Lung (tissue), 12 donors: Measurements from ENCODE around the gene SYTL2. TPM values are rescaled to one million over a fixed set of nuclear protein-coding genes. Genes with fewer than 3 reads are reported as not detected.

Experiments used
- ATAC-seq: fragments of 200-7000 bp; cut with Tn5 transposase; one replicate; pipeline ENCODE4 v1.9.1; 2020; ENCODE audit warnings: moderate number of reproducible peaks; ENCODE audit not compliant: insufficient read depth, low FRiP score
- DNase-seq, 3 donors: peaks; one replicate each; pipeline ENCODE4 v3.0.0-alpha.2; 2013 to 2017
- H3K27ac ChIP-seq, 2 donors: one replicate each; pipeline ENCODE4 v1.5.1; 2013; ENCODE audit warnings: mild to moderate bottlenecking in 2 of 2, moderate library complexity in 2 of 2, control low read depth in 1 of 2, inconsistent platforms in 1 of 2, low read depth in 1 of 2, low read length in 1 of 2
- H3K27me3 ChIP-seq, 3 donors: one replicate each; pipeline ENCODE4 v1.5.1; 2013; ENCODE audit warnings: low read length in 2 of 3; ENCODE audit not compliant: control insufficient read depth in 3 of 3, insufficient read depth in 3 of 3
- H3K36me3 ChIP-seq, 4 donors: one replicate each; pipeline ENCODE4 v1.5.1; 2013; ENCODE audit warnings: low read length in 4 of 4, mild to moderate bottlenecking in 1 of 4, moderate library complexity in 1 of 4; ENCODE audit not compliant: control insufficient read depth in 4 of 4, insufficient read depth in 4 of 4
- H3K4me1 ChIP-seq, 5 donors: one replicate each; pipeline ENCODE4 v1.5.1; 2013; ENCODE audit warnings: low read length in 5 of 5, mild to moderate bottlenecking in 2 of 5, moderate library complexity in 1 of 5; ENCODE audit not compliant: control insufficient read depth in 5 of 5, insufficient read depth in 5 of 5
- H3K4me3 ChIP-seq: one replicate; pipeline ENCODE4 v1.5.1; 2013; ENCODE audit warnings: mild to moderate bottlenecking, control low read depth, moderate library complexity
- H3K9ac ChIP-seq, 2 donors: one replicate each; pipeline ENCODE4 v1.5.1; 2013; ENCODE audit warnings: low read length in 2 of 2, control low read depth in 1 of 2; ENCODE audit not compliant: insufficient read depth in 1 of 2
- H3K9me3 ChIP-seq, 4 donors: one replicate each; pipeline ENCODE4 v1.5.1; 2013; ENCODE audit warnings: low read length in 3 of 4, mild to moderate bottlenecking in 1 of 4, moderate library complexity in 1 of 4; ENCODE audit not compliant: control insufficient read depth in 4 of 4, insufficient read depth in 3 of 4
- WGBS, 2 donors: extraction: QIAGEN DNeasy Blood & Tissue Kit; methylation state at CpG; one replicate each; pipeline ENCODE4 v1.1.7; 2013; 5-methylcytosine and 5-hydroxymethylcytosine counted together
- polyA plus RNA-seq, 2 donors: library from polyadenylated mRNA; stranded (reverse); fragments of 200-250 nt; gene quantifications; one replicate each; pipeline ENCODE4 v1.2.1, GENCODE V29; 2013
- total RNA-seq, 2 donors: library from RNA; depleted of rRNA in 1 of 2; stranded (reverse); fragments of >200 nt in 1 of 2; gene quantifications; one replicate each; pipeline ENCODE4 v1.2.1, GENCODE V29; 2014 to 2021
- TF ChIP-seq, protein P1 (sequence below): IDR thresholded peaks from 2 replicates; pipeline ENCODE4 v1.5.1; 2012; ENCODE audit warnings: mild to moderate bottlenecking; ENCODE audit errors: control extremely low read depth, extremely low read depth
- donor health status: control.
- donor health status: control.
- donor health status: Bipolar disorder and iron deficiency.
- donor health status: healthy.
- donor health status: DM: yes; HTN: yes; CAD: no.

The SYTL2 gene
- total and polyA plus RNA-seq, 4 donors, result 6.7 to 39.0 (median 16.5) TPM

DNA sequence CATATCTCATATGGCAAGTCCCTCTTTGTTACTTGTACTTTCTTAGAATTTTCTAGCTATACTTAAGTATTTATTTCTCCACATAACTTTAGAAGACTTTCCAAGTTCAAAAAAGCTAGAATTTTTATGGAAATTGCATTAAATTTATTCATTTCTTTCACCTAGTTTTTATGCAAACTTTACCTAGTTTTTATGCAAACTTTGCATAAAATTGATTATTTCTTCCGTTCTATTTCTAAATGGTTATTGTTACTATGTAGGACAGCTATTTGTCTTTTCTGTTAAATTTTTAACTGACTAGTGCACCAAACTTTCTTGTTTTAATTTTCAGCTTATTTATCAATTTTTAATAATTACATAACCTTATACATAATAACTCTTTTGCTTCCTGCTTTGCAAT is 142.8 kb downstream of the SYTL2 start:
- Histone ChIP-seq H3K9ac (no peak overlapping the region), H3K27me3 (no peaks in the 10 kb centered on the region), H3K4me1 (peaks cover 0 to 4% (median 0%) of the 10 kb centered on the region in 5 donors), H3K36me3 (peaks cover 0 to 11% (median 2%) of the 10 kb centered on the region in 4 donors), H3K9me3 (no peaks in the 10 kb centered on the region), H3K27ac (no peak overlapping the region), H3K4me3 (no peak overlapping the region)
- WGBS, 2 donors, result 95% methylated on average over 1 of the region's 1 CpG
- no peak for ATAC-seq
- DNase-seq, result no peak
- TF ChIP-seq, protein P1, sequence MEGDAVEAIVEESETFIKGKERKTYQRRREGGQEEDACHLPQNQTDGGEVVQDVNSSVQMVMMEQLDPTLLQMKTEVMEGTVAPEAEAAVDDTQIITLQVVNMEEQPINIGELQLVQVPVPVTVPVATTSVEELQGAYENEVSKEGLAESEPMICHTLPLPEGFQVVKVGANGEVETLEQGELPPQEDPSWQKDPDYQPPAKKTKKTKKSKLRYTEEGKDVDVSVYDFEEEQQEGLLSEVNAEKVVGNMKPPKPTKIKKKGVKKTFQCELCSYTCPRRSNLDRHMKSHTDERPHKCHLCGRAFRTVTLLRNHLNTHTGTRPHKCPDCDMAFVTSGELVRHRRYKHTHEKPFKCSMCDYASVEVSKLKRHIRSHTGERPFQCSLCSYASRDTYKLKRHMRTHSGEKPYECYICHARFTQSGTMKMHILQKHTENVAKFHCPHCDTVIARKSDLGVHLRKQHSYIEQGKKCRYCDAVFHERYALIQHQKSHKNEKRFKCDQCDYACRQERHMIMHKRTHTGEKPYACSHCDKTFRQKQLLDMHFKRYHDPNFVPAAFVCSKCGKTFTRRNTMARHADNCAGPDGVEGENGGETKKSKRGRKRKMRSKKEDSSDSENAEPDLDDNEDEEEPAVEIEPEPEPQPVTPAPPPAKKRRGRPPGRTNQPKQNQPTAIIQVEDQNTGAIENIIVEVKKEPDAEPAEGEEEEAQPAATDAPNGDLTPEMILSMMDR, result no peak

DNA sequence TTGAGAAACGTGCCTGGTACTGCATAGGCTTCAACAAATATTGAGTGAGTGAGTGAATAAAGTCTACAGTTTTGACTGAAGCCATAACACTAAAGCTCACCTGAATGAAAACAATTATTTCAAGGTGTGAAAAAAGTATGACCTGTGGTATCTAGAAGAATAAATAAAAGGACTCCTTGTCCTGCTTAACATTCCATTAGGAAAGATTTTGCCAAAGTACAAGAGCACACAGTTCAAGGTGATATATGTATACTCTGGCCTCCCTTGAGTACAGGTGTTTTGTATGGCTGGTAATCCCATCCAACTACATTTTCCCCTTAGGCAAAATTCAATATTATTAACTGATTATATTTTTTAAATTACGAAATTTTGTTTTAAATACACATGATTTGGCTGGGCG is 144.3 kb downstream of the SYTL2 start:
- ATAC-seq (no peak), DNase-seq (no peak)
- no peak overlapping the region for H3K9ac ChIP-seq
- no peaks in the 10 kb centered on the region for H3K27me3 ChIP-seq
- H3K36me3 ChIP-seq, result peaks cover 0 to 13% (median 7%) of the 10 kb centered on the region in 4 donors
- TF ChIP-seq, protein P1, result no peak
- no peak overlapping the region for H3K4me3 ChIP-seq
- H3K4me1 ChIP-seq, result peaks cover 0 to 9% (median 0%) of the 10 kb centered on the region in 5 donors
- WGBS, 2 donors, result 73 to 88% methylated on average over 3 of the region's 3 CpGs
- H3K9me3 ChIP-seq, result no peaks in the 10 kb centered on the region
- no peak overlapping the region for H3K27ac ChIP-seq

DNA sequence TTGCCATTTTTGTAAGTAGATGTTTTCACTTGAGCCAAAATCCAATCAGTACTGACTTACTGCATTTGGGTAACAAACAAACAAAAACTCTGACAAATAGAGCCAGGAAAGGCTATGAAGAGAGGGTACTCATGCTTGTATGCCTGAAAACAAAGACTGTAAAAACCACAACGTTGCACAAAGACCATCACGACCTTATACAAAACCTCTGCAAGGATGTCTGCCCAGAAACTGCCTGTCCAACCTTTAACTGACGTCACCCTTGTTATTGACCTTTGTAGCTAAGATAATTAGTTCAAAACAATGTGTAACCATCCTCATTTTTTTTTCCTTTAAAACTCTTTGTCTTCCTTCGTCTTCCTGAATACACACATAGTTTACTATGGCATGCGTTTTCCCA is 145.2 kb downstream of the SYTL2 start:
- TF ChIP-seq, protein P1, result no peak
- Histone ChIP-seq H3K27ac (no peak overlapping the region), H3K9ac (no peak overlapping the region), H3K9me3 (no peaks in the 10 kb centered on the region), H3K4me1 (peaks cover 0 to 18% (median 3%) of the 10 kb centered on the region in 5 donors), H3K4me3 (no peak overlapping the region), H3K27me3 (no peaks in the 10 kb centered on the region), H3K36me3 (peaks cover 0 to 15% (median 7%) of the 10 kb centered on the region in 4 donors)
- ATAC-seq (no peak), DNase-seq (peak in 1 of 3 donors; percentile 33)
- WGBS, 2 donors, result 69 to 76% methylated on average over 5 of the region's 5 CpGs
